Activated T-cell treated with anti-CD3 and anti-CD28 coated beads, Interleukin-2, amount 50 U/mL, for 72 hours (primary cell): ENCODE results near the gene UACA. TPM values are rescaled to one million over a fixed set of nuclear protein-coding genes. Genes with fewer than 3 reads are reported as not detected.
"Not testable (repeated sequence)": the region's sequence is repeated elsewhere in the genome, so short reads cannot be mapped to it uniquely, and the experiment has no call there.

Source experiments
- ATAC-seq, 2 donors: fragments of 150-1000 bp; cut with Tn5 transposase; replicated peaks in 1 of 2; 2 replicates each; pipeline ENCODE4 v1.10.0; 2021; ENCODE audit warnings: moderate library complexity in 2 of 2, mild to moderate bottlenecking in 1 of 2
- DNase-seq, 2 donors: peaks; one replicate each; pipeline ENCODE4 v3.0.0; 2021 to 2022; ENCODE audit warnings: mixed read lengths in 1 of 2
- H3K27ac Mint-ChIP-seq: one replicate; pipeline ENCODE4 v1.8.0; 2022; ENCODE audit warnings: mild to moderate bottlenecking, moderate library complexity, mixed read lengths
- H3K27me3 Mint-ChIP-seq: one replicate; pipeline ENCODE4 v1.8.0; 2022; ENCODE audit warnings: low read depth, mixed read lengths
- H3K36me3 Mint-ChIP-seq, 2 donors: one replicate each; pipeline ENCODE4 v1.8.0; 2022; ENCODE audit warnings: mixed read lengths in 2 of 2, mild to moderate bottlenecking in 1 of 2; ENCODE audit not compliant: insufficient read depth in 2 of 2
- H3K4me1 Mint-ChIP-seq: one replicate; pipeline ENCODE4 v1.8.0; 2022; ENCODE audit warnings: low read depth, mixed read lengths
- H3K4me3 Mint-ChIP-seq, 2 donors: one replicate each; pipeline ENCODE4 v1.8.0; 2022; ENCODE audit warnings: mild to moderate bottlenecking in 2 of 2, mixed read lengths in 2 of 2, moderate library complexity in 2 of 2
- H3K9me3 Mint-ChIP-seq, 2 donors: one replicate each; pipeline ENCODE4 v1.8.0; 2022; ENCODE audit warnings: mixed read lengths in 2 of 2
- total RNA-seq, 2 donors: library from RNA; stranded (reverse); gene quantifications; one replicate each; pipeline ENCODE4 v1.2.3, GENCODE V29; 2022

The UACA gene
- total RNA-seq, 2 donors from 2014 or later: 1.9 to 2.0 TPM

- DNase-seq: no peak
- Mint-ChIP-seq H3K4me3 (no peak overlapping the region), H3K9me3 (no peaks in the 10 kb centered on the region), H3K27me3 (peaks cover 10% of the 10 kb centered on the region), H3K4me1 (no peaks in the 10 kb centered on the region), H3K27ac (no peak overlapping the region), H3K36me3 (no peaks in the 10 kb centered on the region)
- ATAC-seq: no peak
Observed at GRCh38 chr15:70679919-70680231, 83.5 kb downstream of the UACA start.

GRCh38 chr15:70672081-70672480 is 91.3 kb downstream of the UACA start:
- ATAC-seq (peak; percentile 51 to 58), DNase-seq (no peak)
- Mint-ChIP-seq H3K9me3 (no peaks in the 10 kb centered on the region), H3K36me3 (no peaks in the 10 kb centered on the region), H3K27me3 (peaks cover 5% of the 10 kb centered on the region), H3K27ac (peak overlapping the region; percentile 61), H3K4me1 (peaks cover 15% of the 10 kb centered on the region), H3K4me3 (peak overlapping the region in 1 of 2 donors; percentile 72)

GRCh38 chr15:70670680-70671079 is 92.7 kb downstream of the UACA start:
- ATAC-seq: no peak
- H3K4me1 Mint-ChIP-seq: peaks cover 15% of the 10 kb centered on the region
- peaks cover 5% of the 10 kb centered on the region for H3K27me3 Mint-ChIP-seq
- no peak overlapping the region for H3K27ac Mint-ChIP-seq
- H3K4me3 Mint-ChIP-seq: no peak overlapping the region
- H3K9me3 Mint-ChIP-seq: no peaks in the 10 kb centered on the region
- DNase-seq: no peak
- no peaks in the 10 kb centered on the region for H3K36me3 Mint-ChIP-seq

GRCh38 chr15:70669966-70670658 is 93.2 kb downstream of the UACA start:
- Mint-ChIP-seq H3K9me3 (no peaks in the 10 kb centered on the region), H3K4me1 (peaks cover 15% of the 10 kb centered on the region), H3K27me3 (peaks cover 5% of the 10 kb centered on the region), H3K36me3 (no peaks in the 10 kb centered on the region), H3K4me3 (no peak overlapping the region), H3K27ac (no peak overlapping the region)
- DNase-seq: no peak
- ATAC-seq: no peak

GRCh38 chr15:70669006-70669602 is 94.3 kb downstream of the UACA start:
- H3K36me3 Mint-ChIP-seq: no peaks in the 10 kb centered on the region
- no peak for DNase-seq
- no peak overlapping the region for H3K4me3 Mint-ChIP-seq
- peaks cover 15% of the 10 kb centered on the region for H3K4me1 Mint-ChIP-seq
- no peak for ATAC-seq
- H3K27me3 Mint-ChIP-seq: peaks cover 5% of the 10 kb centered on the region
- no peak overlapping the region for H3K27ac Mint-ChIP-seq
- no peaks in the 10 kb centered on the region for H3K9me3 Mint-ChIP-seq

GRCh38 chr15:70665599-70665998 is 97.8 kb downstream of the UACA start:
- DNase-seq (no peak), ATAC-seq (no peak)
- Mint-ChIP-seq H3K27ac (no peak overlapping the region), H3K4me3 (no peak overlapping the region), H3K4me1 (peaks cover 4% of the 10 kb centered on the region), H3K9me3 (no peaks in the 10 kb centered on the region), H3K27me3 (peaks cover 4% of the 10 kb centered on the region), H3K36me3 (no peaks in the 10 kb centered on the region)

GRCh38 chr15:70664494-70664893 is 98.9 kb downstream of the UACA start:
- ATAC-seq: no peak
- DNase-seq: no peak
- no peaks in the 10 kb centered on the region for H3K36me3 Mint-ChIP-seq
- no peaks in the 10 kb centered on the region for H3K9me3 Mint-ChIP-seq
- H3K27ac Mint-ChIP-seq: no peak overlapping the region
- no peak overlapping the region for H3K4me3 Mint-ChIP-seq
- H3K27me3 Mint-ChIP-seq: no peaks in the 10 kb centered on the region
- peaks cover 4% of the 10 kb centered on the region for H3K4me1 Mint-ChIP-seq

- H3K27ac Mint-ChIP-seq, H3K4me3 Mint-ChIP-seq, H3K4me1 Mint-ChIP-seq, H3K27me3 Mint-ChIP-seq, ATAC-seq, DNase-seq, H3K36me3 Mint-ChIP-seq, H3K9me3 Mint-ChIP-seq: not testable (repeated sequence)
Observed at GRCh38 chr15:70663069-70663468, 100.3 kb downstream of the UACA start.

- Mint-ChIP-seq H3K36me3 (no peaks in the 10 kb centered on the region), H3K4me3 (no peak overlapping the region), H3K27me3 (no peaks in the 10 kb centered on the region), H3K4me1 (peaks cover 4% of the 10 kb centered on the region), H3K27ac (no peak overlapping the region), H3K9me3 (no peaks in the 10 kb centered on the region)
- DNase-seq: no peak
- no peak for ATAC-seq
Observed at GRCh38 chr15:70659662-70660061, 103.7 kb downstream of the UACA start.

GRCh38 chr15:70658641-70659040 is 104.7 kb downstream of the UACA start:
- DNase-seq (no peak), ATAC-seq (no peak)
- no peaks in the 10 kb centered on the region for H3K9me3 Mint-ChIP-seq
- H3K27ac Mint-ChIP-seq: no peak overlapping the region
- H3K36me3 Mint-ChIP-seq: no peaks in the 10 kb centered on the region
- H3K4me3 Mint-ChIP-seq: no peak overlapping the region
- peaks cover 4% of the 10 kb centered on the region for H3K4me1 Mint-ChIP-seq
- H3K27me3 Mint-ChIP-seq: no peaks in the 10 kb centered on the region

- Mint-ChIP-seq H3K36me3 (no peaks in the 10 kb centered on the region), H3K4me1 (no peaks in the 10 kb centered on the region), H3K27me3 (no peaks in the 10 kb centered on the region), H3K9me3 (no peaks in the 10 kb centered on the region), H3K27ac (no peak overlapping the region), H3K4me3 (no peak overlapping the region)
- no peak for ATAC-seq
- no peak for DNase-seq
Observed at GRCh38 chr15:70653426-70653825, 109.9 kb downstream of the UACA start.

GRCh38 chr15:70652341-70652740 is 111.0 kb downstream of the UACA start:
- Mint-ChIP-seq H3K27ac (no peak overlapping the region), H3K36me3 (no peaks in the 10 kb centered on the region), H3K4me3 (no peak overlapping the region), H3K4me1 (no peaks in the 10 kb centered on the region), H3K27me3 (peaks cover 3% of the 10 kb centered on the region), H3K9me3 (no peaks in the 10 kb centered on the region)
- DNase-seq: no peak
- ATAC-seq: no peak

GRCh38 chr15:70651303-70651845 is 112.0 kb downstream of the UACA start:
- no peak for DNase-seq
- H3K36me3 Mint-ChIP-seq: no peaks in the 10 kb centered on the region
- H3K4me3 Mint-ChIP-seq: no peak overlapping the region
- ATAC-seq: no peak
- no peak overlapping the region for H3K27ac Mint-ChIP-seq
- H3K27me3 Mint-ChIP-seq: peaks cover 12% of the 10 kb centered on the region
- no peaks in the 10 kb centered on the region for H3K4me1 Mint-ChIP-seq
- H3K9me3 Mint-ChIP-seq: no peaks in the 10 kb centered on the region
